Measurements from ENCODE around the gene ZNF648.

Gene ZNF648

DNA sequence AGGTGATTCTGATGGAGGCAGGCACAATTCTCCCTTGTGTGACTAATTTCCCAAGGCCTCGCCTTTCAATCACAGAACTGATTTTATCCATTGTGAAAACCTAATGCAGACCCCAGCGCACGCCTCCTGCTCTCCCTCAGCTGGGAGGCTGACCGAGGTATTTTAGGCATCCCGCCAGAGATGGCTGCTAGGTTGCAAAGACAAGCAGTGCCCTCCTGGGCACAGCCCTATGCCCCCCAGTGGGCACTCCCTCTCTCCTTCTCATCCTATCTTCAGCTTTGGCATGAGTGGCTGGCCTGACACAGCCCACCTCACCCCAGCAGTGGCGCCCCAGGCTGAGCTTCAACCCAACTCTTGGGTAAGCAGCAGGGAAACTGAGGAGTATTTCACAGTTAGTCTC, 24.2 kb upstream of the ZNF648 start:
- no peak overlapping the region for H2BK5ac ChIP-seq (ENCODE audit: low read depth, low read length, poor library complexity, severe bottlenecking)
- 96% methylated on average over 6 of the region's 6 CpGs for WGBS

DNA sequence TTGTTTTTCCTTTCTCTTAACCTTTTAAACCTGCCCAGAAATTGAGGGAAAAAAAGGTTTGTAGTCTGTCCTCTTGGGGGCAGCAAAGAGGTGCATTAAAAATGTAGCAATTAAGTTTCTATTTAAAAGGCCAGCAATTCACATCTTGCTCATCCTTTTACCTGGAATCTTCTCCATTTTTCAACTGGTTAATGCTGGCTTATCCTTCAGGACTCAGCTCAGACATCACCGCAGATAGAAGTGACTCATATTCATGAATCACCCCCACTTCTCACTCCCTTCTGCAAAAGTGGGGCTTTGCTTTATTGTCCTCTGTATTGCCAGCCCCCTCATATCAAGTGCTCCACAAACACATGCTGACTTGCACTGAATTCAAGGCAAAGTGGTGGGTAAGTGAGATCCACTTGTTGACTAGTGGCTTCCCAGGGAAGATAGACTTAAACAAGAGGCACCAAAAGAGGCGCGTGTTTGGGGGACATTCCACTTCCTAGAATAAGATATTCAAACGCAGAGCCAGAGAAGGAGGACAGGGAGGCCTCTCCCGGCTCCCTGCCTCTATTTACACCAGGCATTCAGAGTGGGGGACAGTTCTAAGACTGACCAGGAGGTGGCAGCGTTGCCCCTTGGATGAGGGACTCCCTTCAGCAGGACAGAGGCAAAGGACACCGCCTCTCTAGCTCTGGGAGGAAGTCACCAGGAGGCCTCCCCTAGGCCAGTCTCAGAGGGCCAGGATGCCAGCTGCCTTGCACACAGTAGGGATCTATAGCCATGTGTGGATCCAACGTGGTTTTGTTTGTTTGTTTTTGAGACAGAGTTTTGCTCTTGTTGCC, 23.2 kb upstream of the ZNF648 start:
- WGBS, result 7% methylated on average over 8 of the region's 8 CpGs
- H3K4me1 ChIP-seq (ENCODE audit: control insufficient read depth, insufficient read depth, low read depth, low read length), result no peaks in the 10 kb centered on the region
- H4K8ac ChIP-seq (ENCODE audit: low read length), result no peak overlapping the region
- no peak overlapping the region for H2AK5ac ChIP-seq (ENCODE audit: low read length, severe bottlenecking)
- no peak overlapping the region for H4K91ac ChIP-seq (ENCODE audit: low read length)
- H3K4me3 ChIP-seq (ENCODE audit: insufficient read depth in 1 of 2, low read depth in 1 of 2, low read length in 2 of 2), result no peak overlapping the region
- no peak overlapping the region for H2BK12ac ChIP-seq (ENCODE audit: low read length in 2 of 2)
- H2BK120ac ChIP-seq (ENCODE audit: low read depth, low read length), result no peak overlapping the region
- no peaks in the 10 kb centered on the region for H3K79me1 ChIP-seq (replicated peaks; ENCODE audit: low read length, poor library complexity, severe bottlenecking)
- no peak overlapping the region for H2AFZ ChIP-seq (ENCODE audit: low read depth, low read length)
- H3K27me3 ChIP-seq (ENCODE audit: control insufficient read depth in 1 of 2, insufficient read depth in 1 of 2, low read length in 2 of 2), result peaks cover 0 to 8% of the 10 kb centered on the region in 2 experiments
- H3K9me3 ChIP-seq (ENCODE audit: control insufficient read depth, low read length), result no peaks in the 10 kb centered on the region
- no peak overlapping the region for H2BK15ac ChIP-seq (ENCODE audit: low read depth, poor library complexity, severe bottlenecking)
- peak overlapping the region; percentile 40 for H3K9ac ChIP-seq (ENCODE audit: low read length)
- H3K36me3 ChIP-seq (ENCODE audit: control insufficient read depth in 1 of 2, insufficient read depth in 2 of 2, low read depth in 1 of 2, low read length in 2 of 2), result no peaks in the 10 kb centered on the region
- H3K4ac ChIP-seq (ENCODE audit: low read depth in 1 of 2, low read length in 2 of 2), result no peak overlapping the region
- H3K27ac ChIP-seq (ENCODE audit: low read length, poor library complexity, severe bottlenecking), result no peak overlapping the region
- DNase-seq, result peak; percentile 58
- H3K18ac ChIP-seq (ENCODE audit: low read depth in 1 of 2, low read length in 2 of 2), result no peak overlapping the region
- H3K14ac ChIP-seq (ENCODE audit: low read length in 2 of 2), result no peak overlapping the region
- no peak overlapping the region for H3K4me2 ChIP-seq (ENCODE audit: low read length, poor library complexity, severe bottlenecking)
- no peak overlapping the region for H3K23ac ChIP-seq (ENCODE audit: low read length in 2 of 2)
- no peak overlapping the region for H2BK5ac ChIP-seq (ENCODE audit: low read depth, low read length, poor library complexity, severe bottlenecking)

More for the DNA sequence above, 24.2 kb upstream of the ZNF648 start:
- H4K91ac ChIP-seq (ENCODE audit: low read length), result no peak overlapping the region
- H3K27me3 ChIP-seq (ENCODE audit: control insufficient read depth in 1 of 2, insufficient read depth in 1 of 2, low read length in 2 of 2), result peaks cover 0 to 8% of the 10 kb centered on the region in 2 experiments
- no peak overlapping the region for H3K9ac ChIP-seq (ENCODE audit: low read length)
- H3K4me1 ChIP-seq (ENCODE audit: control insufficient read depth, insufficient read depth, low read depth, low read length), result no peaks in the 10 kb centered on the region
- no peak for DNase-seq
- H2AFZ ChIP-seq (ENCODE audit: low read depth, low read length), result no peak overlapping the region
- H3K18ac ChIP-seq (ENCODE audit: low read depth in 1 of 2, low read length in 2 of 2), result no peak overlapping the region
- H3K79me1 ChIP-seq (replicated peaks; ENCODE audit: low read length, poor library complexity, severe bottlenecking), result no peaks in the 10 kb centered on the region
- H3K27ac ChIP-seq (ENCODE audit: low read length, poor library complexity, severe bottlenecking), result no peak overlapping the region
- no peak overlapping the region for H3K4ac ChIP-seq (ENCODE audit: low read depth in 1 of 2, low read length in 2 of 2)
- H3K36me3 ChIP-seq (ENCODE audit: control insufficient read depth in 1 of 2, insufficient read depth in 2 of 2, low read depth in 1 of 2, low read length in 2 of 2), result no peaks in the 10 kb centered on the region
- no peak overlapping the region for H3K23ac ChIP-seq (ENCODE audit: low read length in 2 of 2)
- no peak overlapping the region for H3K14ac ChIP-seq (ENCODE audit: low read length in 2 of 2)
- no peaks in the 10 kb centered on the region for H3K9me3 ChIP-seq (ENCODE audit: control insufficient read depth, low read length)
- H3K4me2 ChIP-seq (ENCODE audit: low read length, poor library complexity, severe bottlenecking), result no peak overlapping the region
- no peak overlapping the region for H2BK15ac ChIP-seq (ENCODE audit: low read depth, poor library complexity, severe bottlenecking)
- no peak overlapping the region for H4K8ac ChIP-seq (ENCODE audit: low read length)
- H2BK12ac ChIP-seq (ENCODE audit: low read length in 2 of 2), result no peak overlapping the region
- H2BK120ac ChIP-seq (ENCODE audit: low read depth, low read length), result no peak overlapping the region
- no peak overlapping the region for H2AK5ac ChIP-seq (ENCODE audit: low read length, severe bottlenecking)
- H3K4me3 ChIP-seq (ENCODE audit: insufficient read depth in 1 of 2, low read depth in 1 of 2, low read length in 2 of 2), result no peak overlapping the region

DNA sequence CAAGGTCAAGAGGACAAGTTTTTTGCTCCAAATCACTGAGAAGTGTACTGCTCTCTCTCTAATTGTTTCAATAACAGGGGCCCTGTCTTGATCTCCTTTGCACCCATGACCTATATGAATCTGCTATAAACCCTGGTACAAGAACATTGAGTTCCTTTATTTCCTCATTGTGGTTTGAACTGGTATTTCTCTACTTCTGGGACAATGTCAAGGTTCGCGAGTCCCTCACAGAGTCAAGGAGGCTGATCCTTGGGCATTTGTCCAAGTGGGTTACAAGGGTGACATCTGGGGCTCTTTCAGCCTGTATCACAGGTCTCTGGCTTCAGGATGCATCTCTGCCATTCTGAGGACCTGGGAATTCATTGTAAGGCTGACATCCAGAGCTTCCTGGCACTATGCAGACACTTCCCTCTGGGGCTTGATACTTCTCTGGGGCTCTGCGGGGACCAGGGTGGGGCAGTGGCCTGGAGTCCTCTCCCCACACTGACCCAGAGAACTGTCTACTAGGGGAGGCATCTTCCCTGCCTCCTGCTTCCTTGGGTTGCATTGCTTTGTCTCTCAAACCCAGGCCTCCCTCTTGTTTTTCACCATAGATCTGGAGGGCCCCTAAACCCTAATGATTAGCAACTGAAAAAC, 22.5 kb upstream of the ZNF648 start:
- Histone ChIP-seq H3K79me1 (replicated peaks; ENCODE audit: low read length, poor library complexity, severe bottlenecking) (no peaks in the 10 kb centered on the region), H3K27me3 (ENCODE audit: control insufficient read depth in 1 of 2, insufficient read depth in 1 of 2, low read length in 2 of 2) (peaks cover 0 to 7% of the 10 kb centered on the region in 2 experiments), H3K4me3 (ENCODE audit: insufficient read depth in 1 of 2, low read depth in 1 of 2, low read length in 2 of 2) (no peak overlapping the region), H4K8ac (ENCODE audit: low read length) (no peak overlapping the region), H2AK5ac (ENCODE audit: low read length, severe bottlenecking) (no peak overlapping the region), H2BK12ac (ENCODE audit: low read length in 2 of 2) (no peak overlapping the region), H3K14ac (ENCODE audit: low read length in 2 of 2) (no peak overlapping the region), H3K9ac (ENCODE audit: low read length) (peak overlapping the region; percentile 40), H3K4me2 (ENCODE audit: low read length, poor library complexity, severe bottlenecking) (no peak overlapping the region), H2BK5ac (ENCODE audit: low read depth, low read length, poor library complexity, severe bottlenecking) (no peak overlapping the region), H4K91ac (ENCODE audit: low read length) (no peak overlapping the region), H3K9me3 (ENCODE audit: control insufficient read depth, low read length) (no peaks in the 10 kb centered on the region), H3K4me1 (ENCODE audit: control insufficient read depth, insufficient read depth, low read depth, low read length) (no peaks in the 10 kb centered on the region), H3K27ac (ENCODE audit: low read length, poor library complexity, severe bottlenecking) (no peak overlapping the region), H3K18ac (ENCODE audit: low read depth in 1 of 2, low read length in 2 of 2) (no peak overlapping the region), H2BK120ac (ENCODE audit: low read depth, low read length) (no peak overlapping the region), H2BK15ac (ENCODE audit: low read depth, poor library complexity, severe bottlenecking) (no peak overlapping the region), H3K36me3 (ENCODE audit: control insufficient read depth in 1 of 2, insufficient read depth in 2 of 2, low read depth in 1 of 2, low read length in 2 of 2) (no peaks in the 10 kb centered on the region), H3K4ac (ENCODE audit: low read depth in 1 of 2, low read length in 2 of 2) (no peak overlapping the region), H2AFZ (ENCODE audit: low read depth, low read length) (no peak overlapping the region), H3K23ac (ENCODE audit: low read length in 2 of 2) (no peak overlapping the region)
- DNase-seq, result no peak
- WGBS, result 88% methylated on average over 3 of the region's 3 CpGs

DNA sequence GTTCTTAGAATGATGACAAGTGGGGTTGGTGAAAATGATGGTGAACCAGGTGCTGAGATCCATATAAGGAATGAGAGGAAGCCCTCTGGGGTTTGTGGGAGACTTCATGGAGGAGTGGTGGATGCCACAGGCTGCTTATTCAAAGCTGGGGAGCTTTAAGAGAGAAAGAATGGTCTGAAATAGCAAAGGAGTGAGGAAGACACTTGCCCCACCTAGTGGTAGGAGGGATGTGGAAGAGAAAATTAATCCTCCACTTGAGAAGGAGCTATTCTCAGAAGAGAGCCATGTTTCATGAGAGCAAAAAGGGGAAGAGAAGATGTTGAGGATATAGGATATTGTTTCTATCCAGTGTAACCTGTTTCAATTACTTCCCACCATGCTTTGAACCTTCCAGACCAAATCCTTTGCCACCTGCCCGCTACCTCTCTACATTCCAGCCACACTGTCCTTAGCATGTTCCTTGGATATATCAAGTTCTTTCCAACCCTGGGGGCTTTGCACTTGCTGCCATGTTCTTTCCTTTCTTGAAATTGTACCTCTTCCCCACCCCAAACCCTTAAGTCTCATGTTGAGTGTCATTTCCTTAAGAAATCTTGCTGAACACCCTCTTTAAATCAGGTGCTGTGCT, 19.6 kb upstream of the ZNF648 start:
- no peak overlapping the region for H3K23ac ChIP-seq (ENCODE audit: low read length in 2 of 2)
- 80% methylated on average over 1 of the region's 1 CpG for WGBS
- no peak overlapping the region for H2AK5ac ChIP-seq (ENCODE audit: low read length, severe bottlenecking)

More for the DNA sequence above, 19.6 kb upstream of the ZNF648 start:
- Histone ChIP-seq H3K9ac (ENCODE audit: low read length) (no peak overlapping the region), H2BK5ac (ENCODE audit: low read depth, low read length, poor library complexity, severe bottlenecking) (no peak overlapping the region), H2AFZ (ENCODE audit: low read depth, low read length) (no peak overlapping the region), H2BK120ac (ENCODE audit: low read depth, low read length) (no peak overlapping the region), H3K79me1 (replicated peaks; ENCODE audit: low read length, poor library complexity, severe bottlenecking) (no peaks in the 10 kb centered on the region), H3K4me3 (ENCODE audit: insufficient read depth in 1 of 2, low read depth in 1 of 2, low read length in 2 of 2) (no peak overlapping the region), H3K9me3 (ENCODE audit: control insufficient read depth, low read length) (no peaks in the 10 kb centered on the region), H3K4ac (ENCODE audit: low read depth in 1 of 2, low read length in 2 of 2) (no peak overlapping the region), H3K36me3 (ENCODE audit: control insufficient read depth in 1 of 2, insufficient read depth in 2 of 2, low read depth in 1 of 2, low read length in 2 of 2) (no peaks in the 10 kb centered on the region), H3K27ac (ENCODE audit: low read length, poor library complexity, severe bottlenecking) (no peak overlapping the region), H3K4me1 (ENCODE audit: control insufficient read depth, insufficient read depth, low read depth, low read length) (no peaks in the 10 kb centered on the region), H4K91ac (ENCODE audit: low read length) (no peak overlapping the region), H3K14ac (ENCODE audit: low read length in 2 of 2) (no peak overlapping the region), H3K27me3 (ENCODE audit: control insufficient read depth in 1 of 2, insufficient read depth in 1 of 2, low read length in 2 of 2) (peaks cover 0 to 4% of the 10 kb centered on the region in 2 experiments), H2BK12ac (ENCODE audit: low read length in 2 of 2) (no peak overlapping the region), H4K8ac (ENCODE audit: low read length) (no peak overlapping the region), H3K18ac (ENCODE audit: low read depth in 1 of 2, low read length in 2 of 2) (no peak overlapping the region), H2BK15ac (ENCODE audit: low read depth, poor library complexity, severe bottlenecking) (no peak overlapping the region), H3K4me2 (ENCODE audit: low read length, poor library complexity, severe bottlenecking) (no peak overlapping the region)
- DNase-seq, result peak; percentile 15

Measured in mesenchymal stem cell (in vitro differentiated cells and primary cell).